Mesendoderm (in vitro differentiated cells): ENCODE results near the gene TAS1R2.

Source experiments
- DNase-seq: peaks from one replicate; pipeline ENCODE4 v3.0.0; 2013
- H2AK5ac ChIP-seq: 2 replicates; pipeline ENCODE4 v1.6.1; 2013; ENCODE audit warnings: low read length, inconsistent platforms
- H2BK120ac ChIP-seq: 2 replicates; pipeline ENCODE4 v1.6.1; 2013; ENCODE audit warnings: low read depth, mild to moderate bottlenecking, low read length, moderate library complexity, mixed read lengths
- H2BK15ac ChIP-seq: replicated peaks from 2 replicates; pipeline ENCODE4 v1.6.1; 2013; ENCODE audit warnings: low read depth, mild to moderate bottlenecking, moderate library complexity
- H2BK5ac ChIP-seq: 2 replicates; pipeline ENCODE4 v1.6.1; 2013; ENCODE audit warnings: low read length, inconsistent platforms
- H3K18ac ChIP-seq: 2 replicates; pipeline ENCODE4 v1.6.1; 2013; ENCODE audit warnings: mild to moderate bottlenecking, low read length, mixed read lengths
- H3K23ac ChIP-seq: one replicate; pipeline ENCODE4 v1.6.1; 2013; ENCODE audit warnings: low read length
- H3K27ac ChIP-seq: 2 replicates; pipeline ENCODE4 v1.5.1; 2013; ENCODE audit warnings: low read depth, mild to moderate bottlenecking, inconsistent platforms, low read length, moderate library complexity
- H3K27me3 ChIP-seq: 2 replicates; pipeline ENCODE4 v1.6.1; 2013; ENCODE audit warnings: low read length, control low read depth, mild to moderate bottlenecking, inconsistent platforms; ENCODE audit not compliant: insufficient read depth, poor library complexity
- H3K36me3 ChIP-seq: 2 replicates; pipeline ENCODE4 v1.6.1; 2013; ENCODE audit warnings: low read length, inconsistent platforms; ENCODE audit not compliant: control insufficient read depth, insufficient read depth
- H3K4ac ChIP-seq: one replicate; pipeline ENCODE4 v1.6.1; 2013; ENCODE audit warnings: low read depth, mild to moderate bottlenecking, low read length, moderate library complexity
- H3K4me1 ChIP-seq: 2 replicates; pipeline ENCODE4 v1.6.1; 2013; ENCODE audit warnings: low read depth, low read length, inconsistent platforms; ENCODE audit not compliant: control insufficient read depth
- H3K4me2 ChIP-seq: 2 replicates; pipeline ENCODE4 v1.6.1; 2013; ENCODE audit warnings: low read length
- H3K4me3 ChIP-seq: 2 replicates; pipeline ENCODE4 v1.5.1; 2013; ENCODE audit warnings: mild to moderate bottlenecking, low read length
- H3K56ac ChIP-seq: one replicate; pipeline ENCODE4 v1.6.1; 2013; ENCODE audit warnings: low read length
- H3K79me1 ChIP-seq: 2 replicates; pipeline ENCODE4 v1.6.1; 2013; ENCODE audit warnings: low read length, inconsistent platforms
- H3K79me2 ChIP-seq: 2 replicates; pipeline ENCODE4 v1.6.1; 2013; ENCODE audit warnings: mild to moderate bottlenecking, low read length; ENCODE audit not compliant: control insufficient read depth, insufficient read depth
- H3K9ac ChIP-seq: 2 replicates; pipeline ENCODE4 v1.6.1; 2013; ENCODE audit warnings: low read length, inconsistent platforms
- H4K5ac ChIP-seq: one replicate; pipeline ENCODE4 v1.6.1; 2013; ENCODE audit warnings: low read length
- H4K8ac ChIP-seq: one replicate; pipeline ENCODE4 v1.6.1; 2013; ENCODE audit warnings: low read depth, mild to moderate bottlenecking, control low read depth, low read length, moderate library complexity
- WGBS: extraction: QIAGEN DNeasy Blood & Tissue Kit; methylation state at CpG from one replicate; pipeline ENCODE4 v1.1.7; 2013; ENCODE audit warnings: low lambda C conversion rate, missing lambda C conversion rate; ENCODE audit not compliant: insufficient coverage; ENCODE audit errors: extremely low coverage; 5-methylcytosine and 5-hydroxymethylcytosine counted together

TAS1R2 gene

DNA sequence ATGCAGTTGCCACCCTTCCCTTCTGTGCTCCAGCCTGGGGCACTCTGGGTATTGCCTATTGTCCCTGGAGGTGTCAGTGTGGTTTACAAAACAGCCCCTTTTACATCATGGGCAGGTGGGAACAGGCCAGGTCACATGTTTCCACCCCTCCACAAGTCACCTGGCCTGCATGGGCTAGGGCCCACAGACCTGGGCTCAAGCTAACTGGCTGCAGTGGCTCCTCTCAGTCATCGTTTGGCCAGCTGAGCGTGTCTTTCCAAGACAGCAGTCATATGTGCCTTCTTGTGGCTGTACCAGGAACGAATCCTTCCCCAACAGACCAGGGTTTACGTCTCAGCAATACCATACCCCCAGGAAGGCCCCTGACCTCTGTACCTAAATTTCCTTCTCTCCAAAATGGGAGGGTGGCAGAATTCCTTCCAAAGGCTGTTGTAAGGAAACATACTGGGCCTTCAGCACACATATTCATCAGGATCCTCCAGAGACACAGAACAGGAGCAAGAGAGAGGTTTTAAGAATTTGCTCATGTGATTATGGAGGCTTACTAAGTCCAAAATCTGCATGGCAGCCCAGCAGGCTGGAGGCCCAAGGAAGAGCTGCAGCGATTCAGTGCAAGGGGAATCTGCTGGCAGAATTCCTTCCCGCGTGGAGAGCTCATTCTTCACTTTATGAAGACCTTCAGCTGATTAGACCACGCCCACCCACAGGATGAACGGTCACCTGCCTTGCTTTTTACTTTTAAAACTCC lies 10.6 kb upstream of the TAS1R2 start:
- Histone ChIP-seq H3K18ac (no peak overlapping the region), H3K27ac (no peak overlapping the region), H3K9ac (no peak overlapping the region), H3K23ac (no peak overlapping the region), H4K5ac (no peak overlapping the region), H3K4me2 (no peak overlapping the region), H3K56ac (no peak overlapping the region), H3K4me1 (no peaks in the 10 kb centered on the region), H4K8ac (no peak overlapping the region), H3K4me3 (no peak overlapping the region), H3K79me2 (no peaks in the 10 kb centered on the region), H2BK5ac (no peak overlapping the region), H3K36me3 (no peaks in the 10 kb centered on the region), H2BK120ac (no peak overlapping the region), H3K4ac (no peak overlapping the region), H2AK5ac (no peak overlapping the region), H3K27me3 (no peaks in the 10 kb centered on the region), H3K79me1 (no peaks in the 10 kb centered on the region), H2BK15ac (no peak overlapping the region)
- WGBS = no CpG with 5 or more reads among the region's 9 CpGs
- DNase-seq = no peak

DNA sequence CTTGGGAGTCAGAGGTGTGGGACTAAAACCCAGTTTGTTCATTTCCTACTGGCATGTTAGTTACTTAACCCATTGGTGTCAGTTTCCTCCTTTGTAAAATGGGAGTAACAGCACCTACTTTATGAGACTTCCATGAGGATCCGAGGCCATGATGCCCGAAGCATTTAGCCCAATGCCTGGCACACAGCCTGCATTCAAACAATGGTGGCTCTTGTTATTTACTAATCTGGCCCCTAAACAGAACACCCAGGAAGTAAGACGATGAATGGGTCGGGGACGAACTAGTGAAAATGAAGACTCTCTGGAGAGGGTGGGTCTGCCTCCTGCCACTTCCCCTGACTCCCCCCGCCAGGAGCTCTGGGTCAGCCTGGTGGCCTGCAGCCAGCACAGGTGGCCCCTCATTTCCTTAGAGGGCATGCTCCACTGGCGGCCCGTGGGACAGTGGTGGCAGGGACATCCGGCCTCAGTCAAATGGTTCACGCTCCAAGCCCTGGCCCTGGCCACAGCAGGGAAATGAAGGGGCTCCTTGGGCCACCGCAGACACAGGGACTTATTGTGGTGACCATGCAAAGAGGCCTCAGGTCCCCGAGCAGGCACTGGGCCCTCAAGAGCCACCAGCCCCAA lies 9.5 kb upstream of the TAS1R2 start:
- Histone ChIP-seq H3K4ac (no peak overlapping the region), H3K4me3 (no peak overlapping the region), H3K23ac (no peak overlapping the region), H3K27me3 (no peaks in the 10 kb centered on the region), H3K27ac (no peak overlapping the region), H3K56ac (no peak overlapping the region), H2BK5ac (no peak overlapping the region), H3K79me1 (no peaks in the 10 kb centered on the region), H2BK15ac (no peak overlapping the region), H3K4me2 (no peak overlapping the region), H3K9ac (no peak overlapping the region), H4K8ac (no peak overlapping the region), H3K79me2 (no peaks in the 10 kb centered on the region), H3K18ac (no peak overlapping the region), H3K4me1 (no peaks in the 10 kb centered on the region), H2BK120ac (no peak overlapping the region), H4K5ac (no peak overlapping the region), H3K36me3 (no peaks in the 10 kb centered on the region), H2AK5ac (no peak overlapping the region)
- no peak for DNase-seq
- WGBS = no CpG with 5 or more reads among the region's 12 CpGs

DNA sequence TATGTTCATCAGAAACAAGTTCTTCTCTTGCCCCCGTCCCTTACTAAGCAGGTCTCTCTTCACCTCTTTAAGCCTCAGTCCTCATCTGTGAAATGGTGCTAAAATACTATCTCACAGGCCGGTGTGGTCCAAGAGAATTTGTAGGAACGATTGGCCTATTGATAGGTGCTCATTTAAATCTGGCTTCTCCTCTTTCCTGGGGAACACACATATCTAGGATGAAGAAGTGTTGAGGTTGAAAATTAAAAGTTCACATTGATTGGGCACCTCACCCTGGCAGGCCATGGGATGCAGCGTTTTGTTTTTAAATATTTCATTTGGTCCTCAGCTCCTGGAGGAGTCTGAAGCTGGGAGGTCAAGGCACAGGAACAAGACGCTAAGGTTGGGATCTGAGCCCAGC lies 8.9 kb upstream of the TAS1R2 start:
- H3K79me1 ChIP-seq = no peaks in the 10 kb centered on the region

DNA sequence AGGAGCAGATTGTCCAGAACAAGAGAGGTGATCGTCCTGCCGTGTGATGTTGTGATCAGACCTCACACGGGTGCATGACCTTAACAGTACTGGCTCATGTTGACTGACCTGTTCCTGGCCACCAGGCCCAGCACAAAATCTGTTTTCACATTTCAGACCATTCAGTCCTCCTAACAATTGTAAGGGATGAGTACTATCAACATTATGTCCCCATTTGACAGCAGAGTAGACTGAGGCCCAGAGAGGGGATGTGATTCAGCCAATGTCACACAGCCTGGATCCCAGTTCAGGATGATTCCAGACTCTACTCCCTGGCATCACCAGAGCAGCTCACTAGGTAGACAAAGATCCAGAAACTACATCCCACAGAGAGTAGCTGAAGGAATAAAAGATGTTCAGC lies 7.4 kb upstream of the TAS1R2 start:
- H3K4me1 ChIP-seq = no peaks in the 10 kb centered on the region
- H3K27ac ChIP-seq = no peak overlapping the region
- H3K9ac ChIP-seq = no peak overlapping the region
- H3K4me2 ChIP-seq = no peak overlapping the region
- H2AK5ac ChIP-seq = no peak overlapping the region
- H3K36me3 ChIP-seq = no peaks in the 10 kb centered on the region
- H3K18ac ChIP-seq = no peak overlapping the region
- no peaks in the 10 kb centered on the region for H3K79me2 ChIP-seq
- H2BK15ac ChIP-seq = no peak overlapping the region
- DNase-seq = no peak
- no CpG with 5 or more reads among the region's 3 CpGs for WGBS
- H4K5ac ChIP-seq = no peak overlapping the region
- H3K27me3 ChIP-seq = no peaks in the 10 kb centered on the region
- H2BK5ac ChIP-seq = no peak overlapping the region
- H3K4me3 ChIP-seq = no peak overlapping the region
- H4K8ac ChIP-seq = no peak overlapping the region
- H3K23ac ChIP-seq = no peak overlapping the region
- H3K79me1 ChIP-seq = no peaks in the 10 kb centered on the region
- H3K4ac ChIP-seq = no peak overlapping the region
- H2BK120ac ChIP-seq = no peak overlapping the region
- no peak overlapping the region for H3K56ac ChIP-seq

More for the DNA sequence above, 8.9 kb upstream of the TAS1R2 start:
- Histone ChIP-seq H3K4me1 (no peaks in the 10 kb centered on the region), H2BK5ac (no peak overlapping the region), H3K56ac (no peak overlapping the region), H2AK5ac (no peak overlapping the region), H3K4me2 (no peak overlapping the region), H3K4ac (no peak overlapping the region), H3K18ac (no peak overlapping the region), H3K4me3 (no peak overlapping the region), H4K5ac (no peak overlapping the region), H2BK120ac (no peak overlapping the region), H3K27me3 (no peaks in the 10 kb centered on the region), H3K23ac (no peak overlapping the region), H2BK15ac (no peak overlapping the region), H3K36me3 (no peaks in the 10 kb centered on the region), H3K27ac (no peak overlapping the region), H3K79me2 (no peaks in the 10 kb centered on the region), H4K8ac (no peak overlapping the region), H3K9ac (no peak overlapping the region)
- DNase-seq = no peak
- no CpG with 5 or more reads among the region's 5 CpGs for WGBS

DNA sequence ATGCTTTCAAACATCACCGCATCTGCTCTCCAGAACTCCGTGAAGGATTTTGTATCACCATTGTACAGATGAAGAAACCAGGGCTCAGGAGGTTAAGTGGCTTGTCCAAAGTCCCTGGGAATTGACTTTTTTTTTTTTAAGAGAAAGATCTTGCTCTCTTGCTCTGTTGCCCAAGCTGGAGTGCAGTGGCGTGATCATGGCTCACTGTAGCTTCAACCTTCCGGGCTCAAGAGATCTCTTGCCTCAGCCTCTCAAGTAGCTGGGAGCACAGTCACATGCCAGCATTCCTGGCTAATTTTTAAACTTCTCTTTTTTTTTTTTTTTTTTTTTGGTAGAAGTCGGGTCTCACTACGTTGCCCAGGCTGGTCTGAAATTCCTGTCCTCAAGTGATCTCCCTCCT lies 6.9 kb upstream of the TAS1R2 start:
- no peak for DNase-seq
- Histone ChIP-seq H3K4me3 (no peak overlapping the region), H3K56ac (no peak overlapping the region), H2BK15ac (no peak overlapping the region), H2BK120ac (no peak overlapping the region), H3K4ac (no peak overlapping the region), H3K18ac (no peak overlapping the region), H4K8ac (no peak overlapping the region), H4K5ac (no peak overlapping the region), H3K79me1 (no peaks in the 10 kb centered on the region), H3K27ac (no peak overlapping the region), H3K4me2 (no peak overlapping the region), H2AK5ac (no peak overlapping the region), H3K79me2 (no peaks in the 10 kb centered on the region), H3K23ac (no peak overlapping the region), H3K9ac (no peak overlapping the region), H3K4me1 (no peaks in the 10 kb centered on the region), H3K27me3 (no peaks in the 10 kb centered on the region), H2BK5ac (no peak overlapping the region), H3K36me3 (no peaks in the 10 kb centered on the region)
- no CpG with 5 or more reads among the region's 6 CpGs for WGBS

DNA sequence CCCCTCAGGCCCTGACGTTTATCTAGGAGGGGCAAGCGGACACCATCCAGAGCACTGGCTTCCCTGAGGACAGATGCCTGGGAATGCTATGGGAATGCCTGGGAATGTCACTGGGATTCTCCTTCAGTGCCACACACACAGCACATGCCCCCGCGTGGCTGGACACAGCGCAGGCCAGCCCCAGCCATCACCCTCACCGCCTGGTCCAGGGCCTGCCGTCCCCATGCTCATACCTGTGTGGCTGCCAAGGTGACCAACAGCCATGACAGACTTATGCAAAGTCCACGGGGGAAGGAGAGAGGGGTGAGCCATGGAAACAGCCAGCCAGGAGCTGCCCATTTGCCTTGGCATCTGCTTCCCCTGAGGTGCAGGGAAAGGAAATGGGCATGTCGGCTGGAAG lies 5.7 kb upstream of the TAS1R2 start:
- Histone ChIP-seq H3K27ac (no peak overlapping the region), H4K8ac (no peak overlapping the region), H3K79me2 (no peaks in the 10 kb centered on the region), H3K4me2 (no peak overlapping the region), H4K5ac (no peak overlapping the region), H3K27me3 (no peaks in the 10 kb centered on the region), H3K4me1 (no peaks in the 10 kb centered on the region), H3K9ac (no peak overlapping the region), H3K18ac (no peak overlapping the region), H3K4ac (no peak overlapping the region), H3K79me1 (no peaks in the 10 kb centered on the region), H3K36me3 (no peaks in the 10 kb centered on the region), H2BK5ac (no peak overlapping the region), H3K23ac (no peak overlapping the region), H2AK5ac (no peak overlapping the region), H3K4me3 (no peak overlapping the region), H2BK120ac (no peak overlapping the region), H2BK15ac (no peak overlapping the region), H3K56ac (no peak overlapping the region)
- DNase-seq = no peak
- WGBS = no CpG with 5 or more reads among the region's 9 CpGs
